HG03457 (cell line): ENCODE measurements around the gene TEX35.
"Not testable (repeated sequence)": the region's sequence is repeated elsewhere in the genome, so short reads cannot be mapped to it uniquely, and the experiment has no call there.

Source experiments
- ATAC-seq: cut with Tn5 transposase; IDR thresholded peaks from one replicate; pipeline ENCODE4 v1.9.1; 2021; ENCODE audit warnings: moderate number of reproducible peaks; ENCODE audit not compliant: unreplicated experiment

The TEX35 gene

DNA sequence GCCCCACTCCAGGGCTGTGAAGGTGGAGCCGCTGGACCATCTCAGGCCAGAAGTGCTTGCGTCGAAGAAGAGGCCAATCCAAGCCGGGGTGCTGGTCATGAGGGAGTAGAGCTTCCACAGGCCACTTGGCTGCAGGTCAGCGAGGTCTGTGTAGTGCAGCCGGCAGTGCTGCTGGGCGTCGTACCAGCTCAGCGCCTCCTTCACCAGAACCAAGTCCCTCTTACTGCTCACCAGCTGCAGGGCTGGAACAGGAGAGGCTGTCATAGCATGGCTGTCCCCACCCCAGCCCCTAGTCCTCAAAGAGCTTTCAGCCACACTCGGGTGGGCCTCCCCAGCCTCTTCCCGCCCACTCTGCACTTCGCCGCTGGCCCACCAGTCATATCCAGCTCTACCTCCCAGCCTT is 18.3 kb upstream of the TEX35 start:
- ATAC-seq, result no peak

DNA sequence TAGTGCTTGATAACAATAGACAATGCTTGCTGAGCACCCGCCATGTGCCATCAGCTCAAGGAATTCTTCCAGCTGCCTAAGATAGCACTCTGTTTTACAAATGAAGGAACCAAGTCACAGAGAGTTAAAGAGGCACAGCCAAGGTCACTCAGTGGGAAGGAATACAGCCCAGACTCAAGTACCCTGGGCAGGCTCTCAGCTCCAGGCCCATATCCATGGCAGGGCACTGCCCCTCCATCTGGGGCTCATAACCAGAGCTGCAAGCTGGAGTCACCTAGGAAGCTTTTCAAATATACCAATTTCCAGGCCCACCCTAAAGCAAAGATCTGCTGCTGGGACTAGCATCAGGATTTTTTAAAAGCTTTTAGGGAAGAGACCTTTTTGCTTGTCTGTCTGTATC is 17.8 kb upstream of the TEX35 start:
- no peak for ATAC-seq

DNA sequence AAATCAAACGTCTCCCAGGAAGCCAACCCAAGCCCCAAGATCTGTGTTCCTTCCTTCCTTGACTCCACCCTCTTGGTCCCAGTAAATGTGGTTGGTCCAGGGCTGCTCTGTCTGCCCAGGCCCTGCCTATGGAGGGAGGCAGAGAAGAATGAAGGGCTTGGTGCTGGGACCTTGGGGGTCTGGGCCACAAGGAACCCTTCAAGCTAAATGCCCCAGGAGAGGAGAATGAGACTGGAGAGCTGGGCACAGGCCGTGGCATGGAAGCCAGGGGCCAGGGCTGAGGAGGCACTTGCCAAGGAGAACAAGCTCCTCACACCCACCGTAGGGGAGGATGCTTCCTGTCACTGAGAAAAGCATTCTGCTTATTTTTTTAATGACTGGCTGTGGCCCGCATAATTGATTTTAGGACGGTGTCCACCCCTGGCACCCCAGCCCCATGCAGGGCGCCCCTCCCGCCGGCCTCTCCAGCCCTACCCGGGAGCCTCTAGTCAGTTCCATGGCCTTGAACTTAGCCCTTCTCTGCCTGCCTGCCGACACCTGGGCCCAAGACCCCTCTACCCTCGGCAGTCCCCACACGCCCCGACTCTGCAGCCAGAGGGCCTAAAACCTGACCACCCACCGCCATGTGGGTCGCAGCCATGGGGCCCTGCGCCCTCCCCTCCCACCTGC is 17.0 kb upstream of the TEX35 start:
- ATAC-seq, result no peak

DNA sequence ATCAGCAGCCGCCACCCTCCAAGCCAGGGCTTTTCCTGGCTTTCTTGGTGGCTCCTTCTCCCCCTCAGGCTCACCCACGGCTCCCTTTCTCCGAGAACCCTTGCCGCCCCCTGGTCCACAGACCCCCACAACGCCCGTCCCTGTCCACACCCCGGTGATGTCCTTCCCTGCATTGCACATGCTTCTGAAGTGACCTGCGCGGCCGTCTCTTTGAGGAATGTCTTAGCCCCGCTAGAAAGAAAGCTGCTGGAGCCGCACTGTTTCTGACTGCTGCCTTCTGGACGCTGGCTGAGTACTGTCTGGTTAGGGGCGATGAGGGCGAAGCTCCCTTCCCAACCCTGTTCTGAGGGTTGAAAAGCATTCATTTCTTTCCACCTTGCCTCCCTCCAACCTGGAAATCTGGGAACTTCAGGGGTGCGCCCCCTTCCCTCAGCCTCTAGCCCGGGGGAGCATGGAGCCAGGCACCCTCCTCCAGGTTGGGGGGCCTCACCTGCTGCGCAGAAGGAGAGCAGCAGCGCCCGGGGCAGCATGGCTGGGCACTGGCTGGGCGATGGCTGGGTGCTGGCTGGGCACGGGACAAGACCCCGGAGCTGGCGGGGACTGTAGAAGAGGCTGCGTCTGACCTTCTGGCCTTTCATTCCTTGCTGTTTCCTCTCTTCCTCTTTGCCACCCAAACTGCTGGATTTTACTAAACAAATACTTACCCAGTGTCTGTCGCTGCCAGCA is 16.3 kb upstream of the TEX35 start, which contains the start of gene CLEC20A:
CLEC20A (minus strand) TSS at position 555 of the 726 bp plus-strand sequence; CDS start at position 530, 25 bp downstream.
- no peak for ATAC-seq

DNA sequence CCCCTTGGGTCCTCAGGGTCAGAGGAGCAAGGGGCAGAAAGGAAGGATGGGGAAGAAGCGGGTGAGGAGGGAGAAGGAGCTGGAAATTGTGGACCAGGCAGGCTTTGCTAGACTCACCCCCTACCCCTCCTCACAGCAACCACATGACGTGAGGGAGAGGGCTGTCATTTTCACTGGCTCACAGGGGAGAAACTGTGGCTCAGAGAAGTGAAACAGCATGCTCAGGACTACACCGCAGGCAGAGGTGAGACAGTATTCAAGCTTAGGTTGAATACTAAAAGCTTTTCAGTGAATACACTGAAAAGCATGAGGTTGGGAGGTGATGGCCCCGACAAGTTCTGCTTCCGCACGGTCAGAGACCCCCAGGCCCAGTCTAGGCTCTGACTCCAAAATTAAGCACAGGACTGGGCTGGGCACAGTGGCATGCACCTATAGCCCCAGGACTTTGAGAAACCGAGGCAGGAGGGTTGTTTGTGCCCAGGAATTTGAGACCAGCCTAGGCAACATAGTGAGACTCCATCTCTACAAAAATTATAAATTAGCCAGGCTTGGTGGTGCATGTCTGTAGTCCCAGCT is 14.9 kb upstream of the TEX35 start:
- ATAC-seq, result no peak

DNA sequence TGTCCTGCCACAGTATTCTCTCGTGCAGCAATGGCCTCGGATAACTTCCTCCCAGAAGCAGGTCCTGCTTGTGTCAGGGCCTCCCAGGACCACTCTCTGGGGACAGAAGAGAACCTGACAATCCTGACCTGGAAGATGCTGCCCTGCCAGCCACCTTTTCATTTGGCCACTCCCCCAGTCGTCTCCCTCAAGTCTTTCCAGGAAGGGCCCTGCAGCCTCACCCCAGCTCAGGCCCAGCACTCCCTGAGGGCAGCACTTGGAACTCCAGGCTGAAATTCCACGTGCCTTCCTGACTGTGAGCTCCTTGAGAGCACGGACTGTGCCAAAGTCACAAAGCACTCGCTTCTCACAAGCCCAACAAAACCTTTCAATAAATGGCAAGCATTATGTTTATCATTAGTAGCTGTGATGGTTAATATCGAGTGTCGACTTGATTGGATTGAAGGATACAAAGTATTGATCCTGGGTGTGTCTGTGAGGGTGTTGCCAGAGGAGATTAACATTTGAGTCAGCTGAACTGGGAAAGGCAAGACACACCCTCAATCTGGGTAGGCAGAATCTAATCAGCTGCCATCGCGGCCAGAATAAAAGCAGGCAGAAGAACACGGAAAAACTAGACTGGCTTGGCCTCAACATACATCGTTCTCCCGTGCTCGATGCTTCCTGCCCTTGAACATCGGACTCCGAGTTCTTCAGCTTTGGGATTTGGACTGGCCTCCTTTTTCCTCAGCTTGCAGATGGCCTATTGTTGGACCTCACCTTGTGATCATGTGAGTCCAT is 13.8 kb upstream of the TEX35 start:
- no peak for ATAC-seq

DNA sequence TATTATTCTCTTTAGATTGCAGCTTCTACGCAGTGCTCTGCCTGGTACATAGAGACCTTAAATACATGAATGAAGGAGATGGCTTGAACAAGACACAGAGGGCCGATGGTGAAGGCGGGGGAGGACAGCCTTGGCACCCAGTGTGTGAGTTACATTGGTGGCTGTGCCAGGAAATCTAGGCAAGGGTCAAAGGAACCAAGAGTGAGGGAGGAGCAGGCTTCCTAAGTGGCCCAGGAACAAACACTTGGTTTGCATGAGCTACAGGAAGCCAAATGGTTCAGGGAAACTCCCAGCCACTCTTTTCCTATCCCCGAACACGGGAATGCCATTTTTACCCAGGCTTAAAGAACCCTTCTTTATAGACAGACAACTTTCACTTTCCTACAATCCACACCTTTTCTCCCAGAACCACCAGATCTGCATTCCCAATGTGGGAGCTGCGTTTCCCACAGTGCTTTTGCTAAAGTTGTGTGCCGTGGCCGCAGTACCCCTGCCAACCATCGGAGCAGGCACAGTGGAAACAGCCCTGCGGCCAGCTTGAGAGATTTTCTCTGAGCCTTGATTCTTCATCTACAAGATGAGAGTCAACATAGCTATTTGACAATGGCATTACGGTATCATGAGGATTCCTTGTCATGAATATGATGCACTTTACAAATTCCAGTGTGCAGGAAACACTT is 12.7 kb upstream of the TEX35 start:
- ATAC-seq, result no peak

DNA sequence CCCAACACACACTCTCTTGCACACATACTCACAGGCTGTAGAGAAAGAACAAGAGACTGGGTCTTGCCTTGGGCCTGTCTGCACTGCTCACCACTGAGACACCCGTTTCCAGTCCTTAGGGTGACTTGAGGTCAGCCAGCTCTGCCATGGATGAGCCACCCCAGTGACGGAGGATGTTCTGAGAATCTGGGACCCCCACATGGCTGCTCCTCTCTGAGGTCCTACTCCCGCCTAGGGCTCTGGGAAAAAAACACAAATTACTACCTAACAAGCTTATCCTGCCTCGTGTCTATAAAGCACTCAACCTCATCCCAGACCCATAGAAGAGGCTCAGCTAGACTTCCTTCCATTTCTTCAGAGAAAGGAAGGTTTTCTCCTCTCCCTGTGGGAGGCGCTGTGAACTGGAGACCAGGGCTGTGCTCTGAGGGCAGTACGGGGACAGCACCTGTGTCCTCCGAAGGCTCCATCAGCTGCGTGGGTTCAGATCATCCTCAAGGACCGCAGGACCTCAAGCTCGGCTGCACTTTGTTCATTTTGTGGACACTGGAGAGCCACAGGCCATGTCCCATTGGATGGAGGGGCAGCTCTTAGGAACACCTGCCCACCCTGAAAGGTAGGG is 11.9 kb upstream of the TEX35 start:
- ATAC-seq, result no peak

DNA sequence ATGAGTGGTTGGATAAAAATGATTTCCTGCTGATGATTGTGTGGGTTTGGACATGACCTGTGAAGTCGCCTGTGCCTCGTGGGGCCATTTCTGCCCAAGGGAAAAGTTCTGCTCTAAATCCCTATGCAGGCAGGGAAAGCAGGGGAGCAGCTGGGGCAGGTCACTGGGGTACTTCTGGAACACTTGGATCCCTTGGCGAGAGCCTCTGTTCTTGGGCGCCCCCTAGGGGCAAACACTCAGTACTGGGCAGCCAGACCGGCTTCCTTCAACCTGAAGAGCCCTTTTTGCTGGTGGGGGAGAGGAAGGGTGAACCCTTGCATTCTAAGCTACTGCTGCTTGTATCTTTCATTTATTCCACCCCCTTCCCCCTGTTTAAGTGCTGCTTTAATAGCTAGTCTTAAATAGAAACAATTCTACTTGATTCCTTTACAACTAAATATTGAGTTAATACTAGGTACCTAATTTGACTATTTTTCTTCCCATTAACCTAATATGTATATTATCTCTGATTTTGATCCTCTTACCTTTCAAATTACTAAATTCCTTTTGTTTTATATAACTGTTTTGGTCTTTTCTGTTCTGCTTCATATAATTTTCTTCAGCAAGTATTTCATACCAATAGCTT is 11.1 kb upstream of the TEX35 start:
- peak; percentile 83 for ATAC-seq

DNA sequence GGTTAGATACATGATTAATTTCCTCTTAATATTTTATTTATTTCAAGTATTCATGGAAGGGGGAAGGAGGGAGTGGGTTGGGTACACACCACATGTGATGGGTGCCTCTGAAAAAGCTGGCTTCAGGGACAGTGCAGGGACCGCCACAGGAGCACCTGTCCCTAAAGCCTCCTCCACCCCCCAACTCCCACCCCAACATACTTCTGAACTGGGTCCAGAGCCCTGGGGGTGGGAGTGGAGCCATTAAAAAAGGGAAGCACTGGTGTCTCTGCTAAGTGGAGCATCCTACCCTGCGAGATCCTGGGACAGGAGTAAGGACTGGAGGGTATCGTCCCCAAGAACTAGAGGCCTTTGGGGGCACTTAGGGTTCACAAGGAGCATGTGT is 10.6 kb upstream of the TEX35 start:
- no peak for ATAC-seq

DNA sequence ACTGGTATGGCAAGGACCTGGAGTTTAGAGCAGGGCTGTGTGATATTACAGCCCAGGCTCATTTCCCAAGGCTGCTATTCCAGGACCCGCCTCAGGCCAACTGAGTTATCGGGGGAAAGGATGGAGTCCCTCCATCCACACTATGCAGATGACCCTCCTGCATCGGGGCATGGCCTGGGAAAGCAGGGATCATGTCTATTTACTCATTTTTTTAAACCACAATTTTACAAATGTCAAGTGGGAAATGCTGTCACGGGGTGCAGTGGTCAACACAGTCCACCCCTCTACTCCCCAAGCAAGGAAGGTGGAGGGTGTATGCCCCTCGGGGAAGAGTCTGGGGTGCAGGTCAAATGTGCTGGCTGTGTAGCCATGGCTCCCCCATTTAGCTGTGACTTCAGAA is 10.1 kb upstream of the TEX35 start:
- no peak for ATAC-seq

DNA sequence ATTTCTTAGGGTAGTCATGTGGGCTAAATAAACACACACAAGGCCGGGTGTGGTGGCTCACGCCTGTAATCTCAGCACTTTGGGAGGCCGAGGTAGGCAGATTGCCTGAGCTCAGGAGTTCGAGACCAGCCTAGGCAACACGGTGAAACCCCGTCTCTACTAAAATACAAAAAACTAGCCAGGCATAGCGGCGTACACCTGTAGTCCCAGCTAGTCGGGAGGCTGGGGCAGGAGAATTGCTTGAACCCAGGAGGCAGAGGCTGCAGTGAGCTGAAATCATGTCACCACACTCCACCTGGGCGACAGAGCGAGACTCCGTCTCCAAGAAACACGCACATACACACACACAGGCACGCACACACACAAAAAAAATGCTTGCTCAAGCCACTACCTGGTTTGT is 9.6 kb upstream of the TEX35 start:
- not testable (repeated sequence) for ATAC-seq

DNA sequence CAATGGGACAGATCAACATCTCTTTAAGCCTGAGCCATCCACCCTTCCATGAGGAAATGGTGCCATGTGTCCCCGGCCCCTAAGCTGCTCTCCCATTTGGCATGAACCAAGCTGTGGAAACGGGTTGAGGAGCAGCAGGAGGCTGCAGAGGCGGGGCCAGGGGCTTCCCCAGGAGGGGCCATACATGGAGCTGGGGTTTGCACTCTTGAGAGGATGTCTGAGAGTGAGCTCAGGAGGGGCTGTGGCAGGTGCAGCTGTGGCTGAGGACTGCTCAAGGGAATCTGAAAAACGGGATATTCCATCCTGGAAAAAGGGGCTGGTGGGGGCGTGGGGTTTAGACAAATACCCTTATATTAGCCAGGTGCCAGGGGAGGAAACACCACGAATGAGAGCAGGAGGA is 9.1 kb upstream of the TEX35 start:
- no peak for ATAC-seq

DNA sequence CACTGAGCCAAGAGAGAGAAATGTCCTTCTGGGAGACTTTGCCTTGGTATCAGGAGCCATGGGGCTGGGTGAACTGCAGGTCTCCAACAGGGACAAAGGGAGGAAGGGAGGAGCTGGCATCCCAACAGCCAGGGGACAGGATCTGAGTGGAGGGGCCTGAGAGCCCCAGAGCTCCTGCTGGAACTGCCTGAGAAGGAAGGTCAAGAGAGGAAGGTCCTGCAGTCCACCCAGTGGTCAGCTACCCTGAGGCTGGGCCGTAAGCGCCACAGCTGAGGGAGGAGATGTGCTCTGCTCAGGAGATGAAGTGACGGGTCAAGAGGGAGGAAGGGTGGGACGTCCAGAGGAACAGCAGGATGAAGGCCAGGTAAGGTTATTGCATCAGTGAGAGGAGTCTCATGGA is 8.6 kb upstream of the TEX35 start:
- no peak for ATAC-seq

DNA sequence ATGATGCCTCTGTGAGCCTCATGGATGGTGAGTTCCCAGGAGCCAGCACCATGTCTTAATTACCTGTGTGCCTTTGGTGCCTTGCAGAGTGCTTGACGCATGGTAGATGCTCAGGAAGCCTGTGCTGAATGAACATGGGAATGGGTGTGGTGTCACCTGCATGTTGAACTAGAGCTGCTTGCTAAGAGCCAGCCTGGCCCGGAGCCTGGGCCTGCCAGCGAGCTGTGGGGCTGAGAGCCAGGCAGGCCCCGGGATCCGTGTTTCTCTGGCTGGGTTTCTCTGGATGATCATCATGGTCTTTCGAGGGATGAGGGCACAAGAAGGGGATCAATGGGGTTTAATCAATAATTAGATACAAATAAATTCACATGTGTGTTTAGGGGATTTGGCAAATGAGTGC is 6.7 kb upstream of the TEX35 start:
- no peak for ATAC-seq

DNA sequence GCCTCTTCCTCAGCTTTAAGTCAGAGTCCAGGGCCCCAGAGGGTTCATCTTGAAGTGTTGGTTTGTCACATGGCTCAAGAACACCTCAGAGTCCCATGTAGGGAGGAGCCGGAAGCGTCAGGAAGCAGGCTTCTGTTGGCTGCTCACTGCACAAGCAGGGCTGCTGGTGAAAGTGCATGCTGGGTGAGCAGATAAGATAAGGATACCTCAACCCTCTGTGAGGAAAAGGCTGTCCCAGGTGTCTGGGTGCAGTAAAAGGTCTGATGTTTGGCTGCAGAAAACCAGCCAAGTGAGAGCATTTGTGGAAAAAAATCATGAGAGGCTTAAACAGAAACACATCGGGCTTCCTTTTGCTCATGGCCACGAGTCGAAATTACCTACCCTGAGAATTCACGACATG is 6.2 kb upstream of the TEX35 start:
- ATAC-seq, result no peak

DNA sequence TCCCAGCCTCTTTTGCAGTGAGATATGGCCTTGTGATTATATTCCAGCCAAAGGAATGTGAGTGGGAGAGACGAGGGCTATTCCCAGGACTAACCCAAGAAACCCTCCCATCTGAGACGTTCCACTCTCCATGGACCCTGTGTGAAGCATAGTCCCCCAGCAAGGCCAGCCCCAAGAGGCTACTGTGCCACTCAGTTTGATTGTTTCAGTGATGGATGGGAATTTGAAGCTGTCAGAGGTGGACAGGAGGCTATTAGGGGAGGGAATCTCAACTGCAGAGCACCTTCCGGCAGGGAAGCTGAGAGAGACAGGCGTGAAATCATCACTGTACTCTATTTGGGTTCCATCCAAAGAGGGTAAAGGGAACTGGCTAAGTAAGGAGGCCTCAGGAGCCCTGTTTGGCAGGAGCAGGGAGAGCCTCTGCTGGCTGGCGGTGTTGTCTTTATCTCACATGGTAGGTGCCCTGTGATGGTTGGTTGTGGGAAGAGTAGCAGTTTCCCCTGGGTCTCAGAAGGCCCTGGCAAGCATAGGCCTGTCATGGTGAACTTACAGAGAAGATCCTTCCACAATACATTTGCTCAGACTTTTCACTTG is 3.4 kb upstream of the TEX35 start:
- ATAC-seq, result no peak

DNA sequence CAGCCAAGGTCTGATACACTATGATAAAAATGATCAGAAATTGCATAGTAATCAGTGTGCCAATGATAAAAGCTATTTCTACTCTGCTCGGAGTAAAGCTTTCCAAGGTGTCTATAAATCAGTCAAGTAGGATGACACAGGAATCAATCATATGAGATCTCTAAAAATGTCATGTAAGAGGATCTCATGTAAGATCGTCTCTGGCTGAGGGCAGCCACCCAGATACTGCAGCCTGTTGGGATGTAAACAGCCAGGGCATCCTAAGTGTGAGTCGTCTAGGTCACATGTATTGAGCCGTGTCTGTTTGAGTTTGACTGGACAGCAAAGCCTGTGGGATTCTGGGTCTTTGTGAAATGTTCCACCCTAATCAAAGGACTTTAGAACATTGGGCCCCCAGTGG is 2.8 kb upstream of the TEX35 start:
- no peak for ATAC-seq

DNA sequence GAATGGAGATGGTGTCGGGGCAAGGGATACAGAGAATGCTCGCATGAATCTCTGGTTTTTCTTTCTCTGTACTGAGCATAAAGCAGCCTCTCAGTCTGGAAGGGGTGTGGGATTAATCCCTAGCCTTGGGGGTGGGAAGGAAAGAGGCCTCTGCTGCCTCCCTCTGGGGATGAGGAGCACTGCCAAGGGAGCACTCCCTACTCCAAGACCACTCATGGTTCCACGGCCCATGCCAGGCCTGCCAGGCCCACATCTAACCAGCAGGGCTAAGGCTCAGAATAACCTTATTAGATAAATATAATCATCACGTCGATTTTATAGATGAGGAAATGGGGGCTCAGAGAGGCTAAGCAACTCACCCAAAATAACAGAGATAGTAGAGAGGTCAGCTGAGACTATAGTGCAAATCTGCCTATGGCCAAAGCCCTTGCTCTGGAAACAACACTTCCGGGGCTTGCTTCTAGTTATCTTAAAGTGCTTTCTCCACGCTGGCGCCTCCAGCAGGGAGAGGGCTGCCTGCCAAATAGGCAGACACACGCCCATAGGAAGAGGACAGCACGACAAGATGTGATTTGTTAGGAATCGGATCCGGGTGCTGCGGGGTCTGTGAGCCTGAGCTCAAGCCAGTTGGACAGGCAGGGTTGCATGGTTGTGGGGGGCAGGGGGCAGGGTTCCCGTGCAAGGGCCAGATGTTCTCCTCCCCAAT is 522 bp downstream of the TEX35 start:
- no peak for ATAC-seq
